ELF-1 (cell line): ENCODE results near the gene MAP9.
"Not testable (repeated sequence)": the region's sequence is repeated elsewhere in the genome, so short reads cannot be mapped to it uniquely, and the experiment has no call there.

ENCODE experiments used
- DNase-seq: peaks from one replicate; pipeline ENCODE4 v3.0.0-alpha.2; 2016; ENCODE audit warnings: low read depth, low spot score

The MAP9 gene

GRCh38 chr4:155353923-155354540 is 22.7 kb downstream of the MAP9 start:
- DNase-seq = peak; percentile 21

- no peak for DNase-seq
Observed at GRCh38 chr4:155342142-155342541, 34.6 kb downstream of the MAP9 start.

- no peak for DNase-seq
Observed at GRCh38 chr4:155339999-155340398, 36.8 kb downstream of the MAP9 start.

- DNase-seq = peak; percentile 4
Observed at GRCh38 chr4:155339588-155339987, 37.2 kb downstream of the MAP9 start.

- DNase-seq = no peak
Observed at GRCh38 chr4:155338196-155338595, 38.6 kb downstream of the MAP9 start.

GRCh38 chr4:155336242-155336641 is 40.5 kb downstream of the MAP9 start:
- no peak for DNase-seq

GRCh38 chr4:155331478-155331877 is 45.3 kb downstream of the MAP9 start:
- no peak for DNase-seq

GRCh38 chr4:155322782-155323181 is 54.0 kb downstream of the MAP9 start:
- DNase-seq = no peak

GRCh38 chr4:155321006-155321405 is 55.8 kb downstream of the MAP9 start:
- DNase-seq = no peak

- peak; percentile 29 for DNase-seq
Observed at GRCh38 chr4:155319516-155319915, 57.2 kb downstream of the MAP9 start.

- DNase-seq = not testable (repeated sequence)
Observed at GRCh38 chr4:155312027-155312426, 64.7 kb downstream of the MAP9 start.

- DNase-seq = no peak
Observed at GRCh38 chr4:155307731-155308277, 69.0 kb downstream of the MAP9 start.

GRCh38 chr4:155305619-155306018 is 71.1 kb downstream of the MAP9 start:
- no peak for DNase-seq

GRCh38 chr4:155304375-155304774 is 72.4 kb downstream of the MAP9 start:
- no peak for DNase-seq

GRCh38 chr4:155299103-155299502 is 77.7 kb downstream of the MAP9 start:
- no peak for DNase-seq
